GM12892 (cell line): ENCODE data around the gene C3orf18. TPM values are rescaled to one million over a fixed set of nuclear protein-coding genes. Genes with fewer than 3 reads are reported as not detected.

Experiments used
- DNase-seq: peaks from one replicate; pipeline ENCODE4 v3.0.0; 2011; ENCODE audit not compliant: insufficient read length
- FAIRE-seq: peaks from 2 replicates; lab custom pipeline; 2011; peaks lifted over from hg19 to GRCh38; lab: Jason Lieb, UNC
- POLR2A ChIP-seq: IDR thresholded peaks from 2 replicates; pipeline ENCODE4 v1.6.1; 2011; ENCODE audit warnings: low read depth, low read length, control low read depth
- POLR2AphosphoS5 ChIP-seq: IDR thresholded peaks from 2 replicates; pipeline ENCODE4 v1.6.1; 2011; ENCODE audit warnings: low read depth, low read length, control low read depth
- TAF1 ChIP-seq: IDR thresholded peaks from 2 replicates; pipeline ENCODE4 v1.6.1; 2011; ENCODE audit warnings: low read depth, mild to moderate bottlenecking, control low read depth, low read length, borderline replicate concordance
- polyA plus RNA-seq: library from polyadenylated mRNA; unstranded; fragments of >200 nt; gene quantifications from one replicate; pipeline ENCODE4 v1.2.1, GENCODE V29; 2012; ENCODE audit warnings: missing spikeins, inconsistent platforms; ENCODE audit not compliant: missing spikeins

Gene C3orf18
- polyA plus RNA-seq: 1.9 TPM

DNA sequence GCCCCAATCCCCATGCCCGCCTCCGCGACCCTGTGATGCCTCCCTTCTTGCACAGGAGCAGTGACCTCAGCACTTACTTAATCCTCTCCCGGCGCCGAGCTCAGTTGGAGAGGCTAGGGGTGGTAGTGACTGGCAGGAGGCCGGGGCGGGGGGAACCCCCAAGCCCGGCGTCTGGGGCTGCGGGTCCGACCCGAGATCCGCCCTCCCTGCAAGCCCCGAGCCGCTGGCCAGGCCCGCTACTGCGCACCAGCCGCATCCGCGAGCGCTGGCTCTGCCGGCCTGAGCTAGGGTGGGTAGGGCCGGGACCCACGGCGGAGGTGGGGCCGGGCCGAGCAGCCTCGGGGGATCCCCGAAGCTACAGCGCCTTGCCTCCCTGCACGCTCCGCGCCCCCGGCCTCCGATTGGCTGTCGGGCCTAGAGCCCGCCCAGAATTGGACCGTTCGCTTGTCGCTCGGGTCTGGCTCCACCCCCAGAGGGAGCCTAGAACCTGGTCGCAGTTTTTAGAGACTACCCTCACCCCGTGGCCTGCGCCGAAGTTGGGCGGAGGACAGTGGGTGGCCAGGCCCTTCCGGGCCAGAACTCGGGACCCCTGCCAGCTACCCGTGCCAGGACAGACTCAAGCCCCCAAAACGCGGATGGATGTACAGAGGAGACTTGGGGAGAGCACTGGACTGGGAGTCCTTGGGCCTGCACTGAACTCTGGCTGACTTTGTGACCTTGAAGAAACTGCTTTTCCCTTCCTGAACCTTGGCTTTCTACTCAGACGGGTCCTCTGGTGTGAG, at the start of gene C3orf18:
Gene C3orf18, minus strand, starts transcription at position 362 of the 782 bp plus-strand sequence. CDS start 2,048 bp downstream, outside the sequence.
- TF ChIP-seq POLR2A (peak; percentile 45; the same call in 1 of the 2 replicates), POLR2AphosphoS5 (no peak), TAF1 (no peak)
- peak; percentile 95 for FAIRE-seq
- DNase-seq: peak; percentile 100

DNA sequence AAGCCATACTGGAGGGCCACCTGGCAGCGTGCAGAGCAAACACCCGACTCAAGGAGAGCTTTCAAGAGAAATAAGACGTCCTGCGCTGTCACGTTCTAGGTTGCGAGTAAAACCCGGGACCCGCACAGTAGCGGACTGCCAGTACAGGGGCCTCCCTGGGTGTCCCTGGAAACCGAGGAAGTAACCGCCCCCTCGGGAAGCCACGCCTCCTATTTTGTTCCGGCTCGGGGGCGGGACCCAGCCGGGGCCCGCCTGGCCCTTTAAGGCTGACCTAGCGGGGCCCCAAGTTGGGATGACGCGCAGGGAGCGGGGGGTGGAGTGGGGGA, 49.2 kb upstream of the C3orf18 start:
- FAIRE-seq (no peak), DNase-seq (no peak)
- TF ChIP-seq POLR2AphosphoS5: no peak
- TF ChIP-seq POLR2A: no peak
- TF ChIP-seq TAF1: no peak

DNA sequence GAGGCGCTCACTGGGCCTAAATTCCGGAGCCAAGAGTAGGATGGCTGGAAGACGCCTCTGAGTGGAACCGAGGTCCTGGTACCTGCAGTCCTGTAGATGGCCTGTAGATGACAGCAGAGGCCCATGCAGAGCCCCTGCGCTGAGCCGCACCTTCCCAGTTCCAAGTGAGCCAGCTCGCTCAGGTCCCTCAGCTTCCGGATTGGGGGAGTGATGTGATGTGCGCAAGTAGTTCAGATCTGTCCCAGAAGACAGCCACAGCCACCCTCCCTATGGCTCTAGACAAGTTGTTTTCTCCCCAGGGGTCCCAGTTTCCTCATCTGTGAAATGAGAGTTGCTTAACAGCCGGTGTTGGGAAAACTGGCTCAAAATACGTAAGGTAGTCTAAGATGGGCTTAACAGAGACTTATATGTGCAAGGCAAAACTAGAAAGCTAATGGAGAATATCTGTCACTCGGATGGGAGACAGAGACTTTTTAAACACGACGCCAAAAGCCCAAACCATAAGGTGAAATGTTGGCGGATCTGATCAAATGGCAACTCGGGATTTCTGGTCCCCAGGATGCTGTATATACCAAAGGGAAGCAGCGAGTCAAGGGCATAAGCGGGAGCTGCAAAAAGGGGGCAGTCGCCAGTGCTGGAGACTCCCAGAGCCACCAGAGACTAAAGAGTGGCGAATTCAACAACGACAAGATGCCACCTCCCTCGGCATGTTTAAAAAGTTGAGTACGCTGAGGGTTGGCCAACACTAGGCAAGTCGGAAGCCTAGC, 48.6 kb upstream of the C3orf18 start:
- DNase-seq (peak; percentile 76), FAIRE-seq (peak; percentile 92)
- TF ChIP-seq TAF1: no peak
- no peak for TF ChIP-seq POLR2A
- no peak for TF ChIP-seq POLR2AphosphoS5

DNA sequence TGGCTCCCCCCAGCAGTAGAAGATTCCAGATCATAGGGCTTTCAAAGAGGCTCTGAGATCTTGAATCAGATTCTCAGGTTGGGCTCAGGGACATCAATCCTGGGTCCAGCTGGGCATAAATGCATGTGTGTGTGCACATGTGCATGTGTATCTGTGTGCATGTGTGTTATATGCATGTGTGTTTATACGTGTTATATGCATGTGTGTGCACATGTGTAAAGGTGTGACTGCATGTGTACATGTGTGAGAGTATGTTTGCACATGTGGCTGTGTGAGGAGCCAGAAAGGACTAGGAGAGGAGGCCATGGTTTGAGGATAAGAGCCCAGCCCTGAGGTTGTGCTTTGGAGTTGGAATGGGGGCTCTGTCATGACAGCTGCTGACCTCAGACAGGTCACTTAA, 47.6 kb upstream of the C3orf18 start:
- no peak for DNase-seq
- no peak for FAIRE-seq
- TF ChIP-seq POLR2AphosphoS5: no peak
- TF ChIP-seq POLR2A: no peak
- no peak for TF ChIP-seq TAF1

DNA sequence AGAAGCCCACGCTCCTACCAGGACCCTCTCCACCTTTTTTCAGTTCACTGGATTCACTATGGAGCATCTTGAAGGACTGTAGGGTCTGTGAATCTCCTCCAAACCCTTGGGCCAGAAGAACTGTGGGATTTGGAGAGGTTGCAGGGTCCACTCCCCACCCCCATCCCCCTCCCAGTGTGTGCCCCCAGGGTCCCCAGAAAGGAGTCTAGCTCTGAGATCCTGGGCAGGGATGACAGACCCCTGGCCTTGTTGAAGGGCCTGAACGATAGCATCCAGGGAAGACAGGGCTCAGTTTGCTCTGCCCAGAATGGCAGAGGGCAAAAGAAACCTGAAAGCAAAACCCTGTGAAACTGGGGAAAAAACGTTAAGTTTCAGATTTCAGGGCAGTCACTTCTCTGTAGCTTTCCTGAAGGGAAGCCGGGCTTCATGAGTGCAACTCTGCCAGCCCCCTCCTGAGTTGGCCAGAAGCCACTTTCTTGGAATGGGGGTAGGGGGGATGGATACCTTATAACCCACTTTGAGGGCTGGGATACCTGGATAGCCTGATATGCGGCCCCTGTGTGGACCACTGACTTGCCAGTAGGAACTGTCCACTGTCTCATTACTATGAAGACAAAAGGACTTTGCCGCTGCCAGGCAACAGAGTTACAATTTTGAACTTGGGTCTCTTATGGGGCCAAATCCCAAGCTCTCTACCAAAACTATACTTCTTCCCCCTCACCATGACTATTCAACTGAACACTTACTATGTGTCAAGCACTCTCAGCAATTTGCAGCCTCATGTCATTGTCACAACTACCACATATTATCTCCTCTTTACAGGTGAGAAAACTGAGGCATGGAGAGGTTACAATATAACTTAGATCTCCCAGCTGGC, 45.7 kb upstream of the C3orf18 start:
- peak; percentile 74 for FAIRE-seq
- TF ChIP-seq TAF1: no peak
- no peak for TF ChIP-seq POLR2A
- TF ChIP-seq POLR2AphosphoS5: no peak

DNA sequence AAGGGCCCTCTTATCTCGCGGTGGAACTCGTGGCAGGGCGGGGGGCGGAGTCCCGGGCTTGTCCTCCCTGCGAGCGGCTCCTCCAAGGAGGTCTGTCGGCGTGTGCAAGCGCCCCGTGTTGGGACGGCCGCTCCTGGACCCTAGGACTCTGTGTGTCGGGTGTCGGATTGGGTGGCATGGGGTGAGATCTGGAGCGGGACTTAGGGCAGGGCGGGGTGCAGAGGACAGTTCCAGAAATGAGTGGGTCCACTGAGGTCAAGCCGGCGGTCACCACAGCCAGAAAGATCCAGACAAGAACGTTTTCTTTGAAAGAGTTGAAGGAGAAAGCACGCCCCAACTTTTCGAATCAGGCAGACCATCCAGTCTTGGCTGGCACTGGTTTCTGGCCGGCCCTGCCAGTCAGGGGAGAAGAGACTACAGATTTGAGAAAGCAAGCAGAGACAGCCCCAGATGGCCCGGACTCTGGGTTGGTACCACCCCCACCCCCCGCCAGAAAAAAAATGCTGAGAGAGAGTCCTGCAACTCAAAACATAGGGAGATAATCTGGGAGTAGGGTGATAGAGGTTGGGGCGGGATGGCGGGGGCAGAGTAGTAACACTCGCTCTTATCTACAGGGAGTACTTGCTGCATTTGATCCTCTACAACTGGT, 44.8 kb upstream of the C3orf18 start:
- FAIRE-seq (peak; percentile 30), DNase-seq (no peak)
- TF ChIP-seq TAF1 (no peak), POLR2AphosphoS5 (no peak), POLR2A (no peak)

More for the DNA sequence above, 45.7 kb upstream of the C3orf18 start:
- no peak for DNase-seq

DNA sequence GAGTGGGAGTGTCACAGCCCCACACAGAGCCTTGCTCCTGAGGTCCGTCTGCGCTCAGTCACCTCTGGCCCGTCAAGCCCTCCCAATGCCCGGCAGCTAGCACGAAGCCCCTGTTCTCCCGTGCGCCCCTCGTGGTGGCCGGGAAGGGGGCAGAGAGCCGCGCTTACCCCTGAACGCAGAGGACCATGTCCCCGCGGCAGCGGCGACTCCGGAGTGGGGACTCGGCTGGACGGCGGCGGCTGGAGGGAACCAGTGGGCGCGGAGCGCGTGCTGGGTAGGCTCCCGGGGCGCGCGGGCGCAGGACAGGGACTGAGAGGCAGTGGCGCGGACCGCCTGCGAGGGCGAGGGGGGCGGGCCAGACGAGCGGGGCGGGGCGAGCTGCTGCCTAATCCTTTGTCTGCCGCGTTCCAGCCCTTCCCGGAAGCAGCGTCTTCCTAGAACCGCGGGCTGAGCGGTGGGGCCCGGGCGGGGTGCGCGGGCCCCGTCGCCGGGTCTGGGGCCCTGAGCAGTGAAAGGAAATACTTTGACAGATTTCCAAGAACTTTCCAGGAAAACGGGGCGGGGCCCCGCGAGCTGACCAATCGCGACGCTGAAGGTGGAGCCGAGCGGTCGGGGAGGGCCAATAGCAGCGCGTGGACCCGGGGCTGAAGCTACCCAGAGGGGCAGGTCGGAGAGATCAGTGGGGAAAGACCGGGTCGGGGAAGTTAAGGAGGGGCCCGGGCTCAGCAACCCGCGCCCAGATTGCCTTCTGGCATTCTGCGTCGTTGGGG, 44.1 kb upstream of the C3orf18 start, which contains the start of gene CISH:
Gene CISH, minus strand, starts transcription at position 311 of the 770 bp plus-strand sequence. Its CDS starts 124 bp downstream, at position 187.
- TF ChIP-seq TAF1 (0 out of 2 replicates have a peak, but pooled peaks have one; percentile 64), POLR2AphosphoS5 (no peak), POLR2A (peak; percentile 46; the same call in 1 of the 2 replicates)
- DNase-seq (peak; percentile 89), FAIRE-seq (peak; percentile 91)

DNA sequence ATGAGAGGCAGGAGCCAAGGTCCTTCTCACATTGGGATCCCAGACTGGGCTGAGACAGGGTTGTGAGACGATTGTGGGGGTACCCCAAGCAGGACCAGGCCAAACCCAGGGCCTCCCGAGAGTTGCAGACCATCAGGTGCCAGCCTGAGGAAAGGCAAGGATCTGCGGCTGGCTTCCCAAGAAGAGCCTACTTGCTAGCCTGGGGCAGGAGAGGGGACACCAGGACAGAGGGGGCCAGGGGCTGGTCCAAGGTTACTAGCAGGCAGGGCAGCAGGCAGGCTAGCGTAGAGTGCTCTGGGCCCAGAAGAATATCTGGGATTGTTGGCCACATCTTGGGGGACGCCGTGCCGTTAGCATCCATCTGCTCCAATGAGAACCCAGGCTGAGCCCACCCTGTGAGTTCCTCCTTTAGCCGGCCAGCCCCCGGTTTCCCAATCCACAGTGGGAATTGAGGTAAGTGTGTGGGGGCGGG, 43.5 kb upstream of the C3orf18 start:
- DNase-seq (no peak), FAIRE-seq (no peak)
- no peak for TF ChIP-seq TAF1
- TF ChIP-seq POLR2A: no peak
- TF ChIP-seq POLR2AphosphoS5: no peak

DNA sequence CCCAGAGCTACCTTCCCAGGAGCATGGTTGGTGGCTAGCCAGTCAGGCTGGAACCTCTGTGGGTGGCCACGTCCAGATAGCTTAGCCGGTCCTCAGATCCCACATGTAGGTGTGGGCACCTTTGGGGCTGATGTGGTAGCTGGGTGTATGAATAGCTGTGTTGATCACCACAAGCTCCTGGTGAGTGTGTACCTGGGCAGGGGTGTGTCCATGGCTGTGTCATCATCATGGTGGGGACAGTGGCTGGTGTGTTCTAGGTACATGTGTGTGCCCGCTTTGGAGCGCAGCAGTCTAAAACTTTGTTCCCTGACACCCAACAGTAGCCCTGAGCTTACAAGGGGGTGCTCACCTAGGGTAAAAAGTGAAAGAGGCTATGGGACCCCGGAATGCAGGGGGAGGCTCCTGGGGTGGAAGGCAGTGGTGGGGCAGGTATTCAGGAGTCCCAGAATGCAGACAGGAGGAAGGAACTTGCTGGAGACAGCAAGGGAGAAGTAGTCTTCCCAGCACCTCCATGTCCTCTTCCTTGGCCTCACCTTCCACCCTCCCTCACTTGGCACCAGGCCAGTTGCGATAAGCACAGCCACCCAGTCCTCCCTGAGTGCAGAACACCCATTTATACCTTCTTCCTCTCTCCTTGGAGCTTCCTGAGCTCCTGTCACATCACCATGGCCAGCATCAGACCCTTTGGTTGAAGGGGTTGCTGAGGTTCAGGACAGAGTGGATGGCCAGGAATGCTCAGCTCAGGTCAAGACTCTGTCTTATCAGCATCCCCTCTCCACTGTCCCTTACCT, 42.8 kb upstream of the C3orf18 start:
- DNase-seq: no peak
- no peak for FAIRE-seq

More for the DNA sequence above, 42.8 kb upstream of the C3orf18 start:
- no peak for TF ChIP-seq POLR2A
- TF ChIP-seq POLR2AphosphoS5: no peak
- no peak for TF ChIP-seq TAF1
